ENCODE data around the gene IRX4. TPM values are rescaled to one million over a fixed set of nuclear protein-coding genes. Genes with fewer than 3 reads are reported as not detected.

The IRX4 gene
- total and polyA plus RNA-seq, 4 donors = not detected

- Histone ChIP-seq H3K4me1 (ENCODE audit: control insufficient read depth in 1 of 2, insufficient read depth in 2 of 2, low read length in 2 of 2) (no peaks in the 10 kb centered on the region), H3K9me3 (ENCODE audit: control insufficient read depth, low read length) (no peaks in the 10 kb centered on the region), H3K4me3 (ENCODE audit: low read length in 2 of 2) (no peak overlapping the region), H3K27ac (ENCODE audit: low read depth in 1 of 2, low read length in 2 of 2) (no peak overlapping the region), H3K36me3 (ENCODE audit: control insufficient read depth in 1 of 2, insufficient read depth in 2 of 2, low read length in 1 of 2) (no peaks in the 10 kb centered on the region), H3K27me3 (ENCODE audit: control insufficient read depth in 1 of 2, insufficient read depth in 2 of 2, low read length in 1 of 2) (no peaks in the 10 kb centered on the region)
- WGBS, 2 donors = 59 to 61% methylated on average over 17 of the region's 17 CpGs
- intact Hi-C loops (cut with DNase I) = no loop called here
- DNase-seq = peak in 1 of 2 donors; percentile 54
- ATAC-seq (ENCODE audit: low FRiP score) = no peak
Measured at GRCh38 chr5:1842004-1842819, 40.5 kb downstream of the IRX4 start.

- ATAC-seq (ENCODE audit: low FRiP score) = peak; percentile 17
- WGBS, 2 donors = 47 to 51% methylated on average over 31 of the region's 31 CpGs
- no peaks in the 10 kb centered on the region for H3K9me3 ChIP-seq (ENCODE audit: control insufficient read depth, low read length)
- H3K27me3 ChIP-seq (ENCODE audit: control insufficient read depth in 1 of 2, insufficient read depth in 2 of 2, low read length in 1 of 2) = no peaks in the 10 kb centered on the region
- no peak overlapping the region for H3K27ac ChIP-seq (ENCODE audit: low read depth in 1 of 2, low read length in 2 of 2)
- no peaks in the 10 kb centered on the region for H3K36me3 ChIP-seq (ENCODE audit: control insufficient read depth in 1 of 2, insufficient read depth in 2 of 2, low read length in 1 of 2)
- H3K4me3 ChIP-seq (ENCODE audit: low read length in 2 of 2) = no peak overlapping the region
- no peaks in the 10 kb centered on the region for H3K4me1 ChIP-seq (ENCODE audit: control insufficient read depth in 1 of 2, insufficient read depth in 2 of 2, low read length in 2 of 2)
- intact Hi-C loops (cut with DNase I) = no loop called here
- peak in 1 of 2 donors; percentile 69 for DNase-seq
Measured at GRCh38 chr5:1840741-1841521, 41.8 kb downstream of the IRX4 start.

GRCh38 chr5:1840071-1840547 is 42.6 kb downstream of the IRX4 start:
- Histone ChIP-seq H3K27ac (ENCODE audit: low read depth in 1 of 2, low read length in 2 of 2) (no peak overlapping the region), H3K4me1 (ENCODE audit: control insufficient read depth in 1 of 2, insufficient read depth in 2 of 2, low read length in 2 of 2) (no peaks in the 10 kb centered on the region), H3K36me3 (ENCODE audit: control insufficient read depth in 1 of 2, insufficient read depth in 2 of 2, low read length in 1 of 2) (no peaks in the 10 kb centered on the region), H3K4me3 (ENCODE audit: low read length in 2 of 2) (no peak overlapping the region), H3K27me3 (ENCODE audit: control insufficient read depth in 1 of 2, insufficient read depth in 2 of 2, low read length in 1 of 2) (no peaks in the 10 kb centered on the region), H3K9me3 (ENCODE audit: control insufficient read depth, low read length) (no peaks in the 10 kb centered on the region)
- DNase-seq (peak in 1 of 2 donors; percentile 68), ATAC-seq (ENCODE audit: low FRiP score) (peak; percentile 53)
- 82% methylated on average over 20 of the region's 20 CpGs for WGBS, 2 donors
- intact Hi-C loops (cut with DNase I) = no loop called here

GRCh38 chr5:1838013-1838412 is 44.7 kb downstream of the IRX4 start:
- DNase-seq = peak in 1 of 2 donors; percentile 69
- no peaks in the 10 kb centered on the region for H3K27me3 ChIP-seq (ENCODE audit: control insufficient read depth in 1 of 2, insufficient read depth in 2 of 2, low read length in 1 of 2)
- intact Hi-C loops (cut with DNase I) = no loop called here
- no peaks in the 10 kb centered on the region for H3K36me3 ChIP-seq (ENCODE audit: control insufficient read depth in 1 of 2, insufficient read depth in 2 of 2, low read length in 1 of 2)
- ATAC-seq (ENCODE audit: low FRiP score) = no peak
- 78 to 80% methylated on average over 9 of the region's 9 CpGs for WGBS, 2 donors
- no peaks in the 10 kb centered on the region for H3K4me1 ChIP-seq (ENCODE audit: control insufficient read depth in 1 of 2, insufficient read depth in 2 of 2, low read length in 2 of 2)
- H3K9me3 ChIP-seq (ENCODE audit: control insufficient read depth, low read length) = no peaks in the 10 kb centered on the region
- no peak overlapping the region for H3K4me3 ChIP-seq (ENCODE audit: low read length in 2 of 2)
- no peak overlapping the region for H3K27ac ChIP-seq (ENCODE audit: low read depth in 1 of 2, low read length in 2 of 2)

- Histone ChIP-seq H3K9me3 (ENCODE audit: control insufficient read depth, low read length) (no peaks in the 10 kb centered on the region), H3K4me3 (ENCODE audit: low read length in 2 of 2) (no peak overlapping the region), H3K4me1 (ENCODE audit: control insufficient read depth in 1 of 2, insufficient read depth in 2 of 2, low read length in 2 of 2) (no peaks in the 10 kb centered on the region), H3K36me3 (ENCODE audit: control insufficient read depth in 1 of 2, insufficient read depth in 2 of 2, low read length in 1 of 2) (no peaks in the 10 kb centered on the region), H3K27ac (ENCODE audit: low read depth in 1 of 2, low read length in 2 of 2) (no peak overlapping the region), H3K27me3 (ENCODE audit: control insufficient read depth in 1 of 2, insufficient read depth in 2 of 2, low read length in 1 of 2) (no peaks in the 10 kb centered on the region)
- ATAC-seq (ENCODE audit: low FRiP score) (no peak), DNase-seq (peak in 1 of 2 donors; percentile 57)
- intact Hi-C loops (cut with DNase I) = no loop called here
- WGBS, 2 donors = 72 to 76% methylated on average over 31 to 32 of the region's 32 CpGs
Measured at GRCh38 chr5:1836891-1837880, 45.5 kb downstream of the IRX4 start.

GRCh38 chr5:1836176-1836890 is 46.4 kb downstream of the IRX4 start:
- H3K27me3 ChIP-seq (ENCODE audit: control insufficient read depth in 1 of 2, insufficient read depth in 2 of 2, low read length in 1 of 2) = no peaks in the 10 kb centered on the region
- no peaks in the 10 kb centered on the region for H3K9me3 ChIP-seq (ENCODE audit: control insufficient read depth, low read length)
- no peaks in the 10 kb centered on the region for H3K36me3 ChIP-seq (ENCODE audit: control insufficient read depth in 1 of 2, insufficient read depth in 2 of 2, low read length in 1 of 2)
- no peaks in the 10 kb centered on the region for H3K4me1 ChIP-seq (ENCODE audit: control insufficient read depth in 1 of 2, insufficient read depth in 2 of 2, low read length in 2 of 2)
- DNase-seq (peak in 1 of 2 donors; percentile 67), ATAC-seq (ENCODE audit: low FRiP score) (no peak)
- H3K27ac ChIP-seq (ENCODE audit: low read depth in 1 of 2, low read length in 2 of 2) = no peak overlapping the region
- 65 to 66% methylated on average over 23 of the region's 23 CpGs for WGBS, 2 donors
- H3K4me3 ChIP-seq (ENCODE audit: low read length in 2 of 2) = no peak overlapping the region
- intact Hi-C loops (cut with DNase I) = no loop called here

GRCh38 chr5:1835431-1835830 is 47.3 kb downstream of the IRX4 start:
- WGBS, 2 donors = 74 to 76% methylated on average over 13 of the region's 13 CpGs
- Histone ChIP-seq H3K27ac (ENCODE audit: low read depth in 1 of 2, low read length in 2 of 2) (no peak overlapping the region), H3K9me3 (ENCODE audit: control insufficient read depth, low read length) (no peaks in the 10 kb centered on the region), H3K4me1 (ENCODE audit: control insufficient read depth in 1 of 2, insufficient read depth in 2 of 2, low read length in 2 of 2) (no peaks in the 10 kb centered on the region), H3K36me3 (ENCODE audit: control insufficient read depth in 1 of 2, insufficient read depth in 2 of 2, low read length in 1 of 2) (no peaks in the 10 kb centered on the region), H3K27me3 (ENCODE audit: control insufficient read depth in 1 of 2, insufficient read depth in 2 of 2, low read length in 1 of 2) (no peaks in the 10 kb centered on the region), H3K4me3 (ENCODE audit: low read length in 2 of 2) (no peak overlapping the region)
- DNase-seq (peak in 1 of 2 donors; percentile 64), ATAC-seq (ENCODE audit: low FRiP score) (no peak)
- intact Hi-C loops (cut with DNase I) = no loop called here

All from aorta (tissue), 5 donors.